H1 (cell line): ENCODE results near the gene GSTO2. TPM values are rescaled to one million over a fixed set of nuclear protein-coding genes. Genes with fewer than 3 reads are reported as not detected.

ENCODE experiments used
- CTCF ChIA-PET: fragments of 300-600 bp; sonication (Branson Sonifier 250); formaldehyde crosslinking; loops from one replicate; lab custom pipeline; 2021; ENCODE audit not compliant: partially characterized antibody; lab: Charles Lee
- POLR2A ChIA-PET: fragments of 300-600 bp; sonication (Branson Sonifier 250); formaldehyde crosslinking; loops from one replicate; lab custom pipeline; 2021; ENCODE audit warnings: inconsistent platforms; ENCODE audit not compliant: partially characterized antibody; lab: Charles Lee
- DNase-seq, 2 experiments: peaks; one replicate each; pipeline versions ENCODE4 v3.0.0 to v3.0.0-alpha.2; 2010 to 2022; ENCODE audit warnings: low spot score in 2 of 2, low read depth in 1 of 2, mixed read lengths in 1 of 2
- FAIRE-seq: peaks from 2 replicates; lab custom pipeline; 2011; peaks lifted over from hg19 to GRCh38; lab: Jason Lieb, UNC
- H2AFZ ChIP-seq: 2 replicates; pipeline ENCODE4 v1.8.1; 2012; ENCODE audit warnings: low read length, inconsistent platforms
- H2AK5ac ChIP-seq: 2 replicates; pipeline ENCODE4 v1.6.1; 2013; ENCODE audit warnings: low read depth, low read length
- H2BK120ac ChIP-seq: replicated peaks from 2 replicates; pipeline ENCODE3; 2013; ENCODE audit warnings: low read depth, low read length, inconsistent platforms
- H2BK12ac ChIP-seq: 2 replicates; pipeline ENCODE4 v1.6.1; 2013; ENCODE audit warnings: low read depth, low read length
- H2BK15ac ChIP-seq: 2 replicates; pipeline ENCODE4 v1.6.1; 2013; ENCODE audit warnings: low read length
- H2BK20ac ChIP-seq: 2 replicates; pipeline ENCODE4 v1.6.1; 2013; ENCODE audit warnings: low read length
- H2BK5ac ChIP-seq: 2 replicates; pipeline ENCODE4 v1.6.1; 2013; ENCODE audit warnings: low read depth, low read length
- H3K14ac ChIP-seq: 2 replicates; pipeline ENCODE4 v1.6.1; 2013; ENCODE audit warnings: inconsistent platforms; ENCODE audit not compliant: insufficient read length
- H3K18ac ChIP-seq: 2 replicates; pipeline ENCODE4 v1.6.1; 2013; ENCODE audit warnings: low read length; ENCODE audit errors: extremely low read depth
- H3K23ac ChIP-seq: 2 replicates; pipeline ENCODE4 v1.6.1; 2013; ENCODE audit warnings: inconsistent platforms; ENCODE audit not compliant: insufficient read length
- H3K23me2 ChIP-seq: 2 replicates; pipeline ENCODE4 v1.6.1; 2013; ENCODE audit warnings: low read depth, low read length
- H3K27ac ChIP-seq: 2 replicates; pipeline ENCODE4 v1.6.1; 2011; ENCODE audit warnings: low read depth, low read length, inconsistent platforms
- H3K27me3 ChIP-seq, 4 experiments: replicated peaks in 1 of 4; 1 replicate in 1 of 4; 2 replicates in 3 of 4; pipeline versions ENCODE4 v1.6.1 to v1.8.1; 2011 to 2013; ENCODE audit warnings: low read length in 3 of 4, mild to moderate bottlenecking in 3 of 4, inconsistent platforms in 2 of 4, mixed read lengths in 2 of 4, moderate library complexity in 1 of 4; ENCODE audit not compliant: control insufficient read depth in 3 of 4, insufficient read depth in 3 of 4; ENCODE audit errors: extremely low read depth in 1 of 4
- H3K36me3 ChIP-seq, 4 experiments: 2 replicates each; pipeline versions ENCODE4 v1.6.1 to v1.8.1; 2011 to 2013; ENCODE audit warnings: mild to moderate bottlenecking in 4 of 4, low read length in 3 of 4, moderate library complexity in 2 of 4, control low read depth in 1 of 4, inconsistent platforms in 1 of 4; ENCODE audit not compliant: insufficient read depth in 4 of 4, control insufficient read depth in 2 of 4
- H3K4ac ChIP-seq: replicated peaks from 2 replicates; pipeline ENCODE3; 2013; ENCODE audit warnings: low read length, low read depth, mixed read lengths, inconsistent platforms; ENCODE audit not compliant: insufficient read length
- H3K4me1 ChIP-seq, 4 experiments: replicated peaks in 1 of 4; 1 replicate in 1 of 4; 2 replicates in 3 of 4; pipeline versions ENCODE4 v1.6.1 to v1.8.1; 2011 to 2013; ENCODE audit warnings: low read length in 3 of 4, inconsistent platforms in 2 of 4, mixed read lengths in 1 of 4; ENCODE audit not compliant: insufficient read depth in 4 of 4, control insufficient read depth in 3 of 4
- H3K4me2 ChIP-seq, 2 experiments: 2 replicates each; pipeline versions ENCODE4 v1.6.1 to v1.8.1; 2011 to 2013; ENCODE audit warnings: low read depth in 2 of 2, low read length in 2 of 2, control low read depth in 1 of 2, inconsistent platforms in 1 of 2, mild to moderate bottlenecking in 1 of 2; ENCODE audit not compliant: insufficient read depth in 1 of 2
- H3K4me3 ChIP-seq, 4 experiments: fragments of 200-600, 300-600 bp in 1 of 4; sonication (generic), shearing (Covaris generic), sonication (Bioruptor Twin) in 1 of 4; 2 replicates each; pipeline versions ENCODE4 v1.5.1 to v1.8.1; 2011 to 2016; ENCODE audit warnings: low read length in 4 of 4, low read depth in 3 of 4, control low read depth in 2 of 4, inconsistent platforms in 2 of 4, mild to moderate bottlenecking in 2 of 4, mixed read lengths in 1 of 4, moderate library complexity in 1 of 4; ENCODE audit not compliant: insufficient read depth in 2 of 4; ENCODE audit errors: extremely low read depth in 1 of 4
- H3K56ac ChIP-seq: replicated peaks from 2 replicates; pipeline ENCODE3; 2013; ENCODE audit warnings: low read depth, mild to moderate bottlenecking, mixed read lengths, low read length, inconsistent platforms; ENCODE audit not compliant: insufficient read length
- H3K79me1 ChIP-seq: 2 replicates; pipeline ENCODE4 v1.6.1; 2013; ENCODE audit warnings: low read depth, low read length, control low read depth
- H3K79me2 ChIP-seq, 2 experiments: 2 replicates each; pipeline versions ENCODE4 v1.6.1 to v1.8.1; 2012 to 2013; ENCODE audit warnings: low read length in 2 of 2, mild to moderate bottlenecking in 2 of 2, inconsistent platforms in 1 of 2; ENCODE audit not compliant: insufficient read depth in 2 of 2, control insufficient read depth in 1 of 2
- H3K9ac ChIP-seq, 4 experiments: replicated peaks in 1 of 4; 1 replicate in 1 of 4; 2 replicates in 3 of 4; pipeline versions ENCODE4 v1.6.1 to v1.8.1; 2011 to 2013; ENCODE audit warnings: low read depth in 3 of 4, low read length in 3 of 4, control low read depth in 2 of 4, mild to moderate bottlenecking in 2 of 4, moderate library complexity in 2 of 4, inconsistent platforms in 1 of 4; ENCODE audit errors: extremely low read depth in 1 of 4
- H3K9me3 ChIP-seq, 2 experiments: 2 replicates each; pipeline versions ENCODE4 v1.6.1 to v1.8.1; 2012 to 2013; ENCODE audit warnings: mild to moderate bottlenecking in 2 of 2, moderate library complexity in 2 of 2, control low read depth in 1 of 2, inconsistent platforms in 1 of 2, low read depth in 1 of 2, low read length in 1 of 2, mixed read lengths in 1 of 2; ENCODE audit not compliant: insufficient read depth in 2 of 2
- H4K20me1 ChIP-seq, 2 experiments: replicated peaks in 1 of 2; 2 replicates each; pipeline versions ENCODE3 to v1.8.1; 2011 to 2013; ENCODE audit warnings: inconsistent platforms in 2 of 2, low read length in 2 of 2, mild to moderate bottlenecking in 1 of 2; ENCODE audit not compliant: insufficient read depth in 2 of 2, control insufficient read depth in 1 of 2
- H4K5ac ChIP-seq: 2 replicates; pipeline ENCODE4 v1.6.1; 2013; ENCODE audit warnings: low read length, low read depth, mixed read lengths, inconsistent platforms; ENCODE audit not compliant: insufficient read length
- H4K8ac ChIP-seq: 2 replicates; pipeline ENCODE4 v1.8.0; 2013; ENCODE audit warnings: mild to moderate bottlenecking, moderate library complexity, low read length, inconsistent platforms; ENCODE audit not compliant: insufficient read depth; ENCODE audit errors: extremely low read depth
- H4K91ac ChIP-seq: replicated peaks from 2 replicates; pipeline ENCODE3; 2013; ENCODE audit warnings: low read length, mixed read lengths, inconsistent platforms; ENCODE audit not compliant: insufficient read length
- NANOG ChIP-seq: IDR thresholded peaks from 2 replicates; pipeline ENCODE4 v1.6.1; 2011; ENCODE audit warnings: low read length, low read depth, mild to moderate bottlenecking, inconsistent platforms; ENCODE audit not compliant: insufficient read depth, poor library complexity, severe bottlenecking
- WGBS, 2 experiments: shearing (Covaris generic) in 1 of 2; methylation state at CpG; one replicate each; pipeline versions ENCODE4 v1.1.6 to v1.1.7; 2013 to 2015; ENCODE audit warnings: low lambda C conversion rate in 2 of 2, mixed read lengths in 2 of 2, inconsistent platforms in 1 of 2, low coverage in 1 of 2, missing lambda C conversion rate in 1 of 2; ENCODE audit not compliant: insufficient replicate concordance in 2 of 2, insufficient coverage in 1 of 2, insufficient read length in 1 of 2; ENCODE audit errors: extremely low coverage in 1 of 2, missing lambda C conversion rate in 1 of 2; 5-methylcytosine and 5-hydroxymethylcytosine counted together
- polyA plus RNA-seq, 7 experiments: library from polyadenylated mRNA; depleted of rRNA in 3 of 7; stranded (reverse) in 5 of 7; unstranded in 2 of 7; fragments of >200 nt in 5 of 7; fragments of 200-250 nt in 2 of 7; gene quantifications; 1 replicate in 5 of 7; 2 replicates in 1 of 7; 4 replicates in 1 of 7; pipeline versions ENCODE4 v1.2.1 to v1.2.3, GENCODE V29; 2011 to 2013; ENCODE audit warnings: missing spikeins in 2 of 7, mixed read lengths in 2 of 7
- total RNA-seq: library from RNA; stranded (reverse); fragmentation: NEBNext Ultra II Directional; extraction: Animal tissue kit (Norgen Biotek cat#: 25700); gene quantifications from 2 replicates; pipeline ENCODE4 v1.2.1, GENCODE V29; 2021
- TF ChIP-seq, protein P1 (sequence below), 3 experiments: IDR thresholded peaks; 1 replicate in 2 of 3; 2 replicates in 1 of 3; pipeline versions ENCODE4 v1.5.1 to v1.6.1; 2011; ENCODE audit warnings: low read length in 3 of 3, mild to moderate bottlenecking in 3 of 3, inconsistent platforms in 2 of 3, low read depth in 1 of 3, moderate library complexity in 1 of 3; ENCODE audit not compliant: insufficient read depth in 1 of 3; ENCODE audit errors: control extremely low read depth in 1 of 3

GSTO2 gene
- total and polyA plus RNA-seq, 2 of the 8 experiments (the other 6 are each of a cell fraction or from before 2014, with no cell fraction given) = 13.1 to 41.7 TPM

DNA sequence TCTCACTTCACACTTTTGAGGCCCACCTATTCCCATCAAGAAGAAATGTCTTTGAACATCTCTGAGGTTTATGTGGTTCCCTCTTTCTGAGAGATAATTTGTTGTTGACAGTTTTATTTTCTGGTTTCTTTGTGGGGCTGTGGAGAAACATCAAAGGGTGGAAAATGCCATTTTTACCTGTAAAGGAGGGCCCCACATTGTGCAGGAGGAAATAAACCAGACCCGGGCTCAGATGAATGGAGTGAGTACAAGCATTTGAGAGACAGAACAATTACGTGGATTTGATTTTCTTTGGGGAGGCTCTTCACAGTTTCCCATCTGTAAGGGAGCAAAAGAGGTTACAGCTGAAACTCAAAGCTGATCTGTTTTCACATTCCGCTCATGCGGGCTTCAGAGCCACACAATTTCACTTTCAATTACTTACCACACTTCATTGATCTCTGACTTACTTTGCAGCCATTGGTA is 39.5 kb downstream of the GSTO2 start:
- H2AK5ac ChIP-seq = no peak overlapping the region
- ChIA-PET CTCF (interaction anchor here (0.6 to 14.8 kb wide), 5 partner anchors 13 to 162 kb away, joined by 4 to 331 read pairs (median 61); partner anchors contain the start of gene CFAP58), POLR2A (interaction anchor here (3.2 kb wide), 1 partner anchor 8 kb away, joined by 23 read pairs; no protein-coding TSS in a partner anchor)
- H3K79me1 ChIP-seq = no peaks in the 10 kb centered on the region; the same call in 1 of the 2 replicates
- peaks cover 0 to 16% of the 10 kb centered on the region in 2 experiments for H4K20me1 ChIP-seq
- H3K4me1 ChIP-seq = peaks cover 0 to 7% (median 3%) of the 10 kb centered on the region in 4 experiments; a peak in 3 of 7 replicates
- peaks cover 0 to 3% of the 10 kb centered on the region in 2 experiments; a peak in 1 of 4 replicates for H3K79me2 ChIP-seq
- H4K5ac ChIP-seq = no peak overlapping the region
- H2BK12ac ChIP-seq = no peak overlapping the region
- no peak overlapping the region for H2BK20ac ChIP-seq
- no peak overlapping the region for H3K27ac ChIP-seq
- H4K91ac ChIP-seq = no peak overlapping the region
- H3K18ac ChIP-seq = no peak overlapping the region
- H3K4me3 ChIP-seq = no peak overlapping the region
- H3K56ac ChIP-seq = no peak overlapping the region
- peaks cover 6 to 10% of the 10 kb centered on the region in 2 experiments for H3K9me3 ChIP-seq
- no peaks in the 10 kb centered on the region for H3K27me3 ChIP-seq
- H4K8ac ChIP-seq = no peak overlapping the region
- H3K4me2 ChIP-seq = no peak overlapping the region
- 94% methylated on average over 4 of the region's 4 CpGs; no CpG with 5 or more reads in 1 of the 2 experiments for WGBS, 2 experiments
- no peak overlapping the region for H2BK5ac ChIP-seq
- no peaks in the 10 kb centered on the region for H3K23me2 ChIP-seq
- no peak overlapping the region for H3K9ac ChIP-seq
- FAIRE-seq (no peak), DNase-seq (no peak)
- H3K4ac ChIP-seq = no peak overlapping the region
- TF ChIP-seq, protein P1, sequence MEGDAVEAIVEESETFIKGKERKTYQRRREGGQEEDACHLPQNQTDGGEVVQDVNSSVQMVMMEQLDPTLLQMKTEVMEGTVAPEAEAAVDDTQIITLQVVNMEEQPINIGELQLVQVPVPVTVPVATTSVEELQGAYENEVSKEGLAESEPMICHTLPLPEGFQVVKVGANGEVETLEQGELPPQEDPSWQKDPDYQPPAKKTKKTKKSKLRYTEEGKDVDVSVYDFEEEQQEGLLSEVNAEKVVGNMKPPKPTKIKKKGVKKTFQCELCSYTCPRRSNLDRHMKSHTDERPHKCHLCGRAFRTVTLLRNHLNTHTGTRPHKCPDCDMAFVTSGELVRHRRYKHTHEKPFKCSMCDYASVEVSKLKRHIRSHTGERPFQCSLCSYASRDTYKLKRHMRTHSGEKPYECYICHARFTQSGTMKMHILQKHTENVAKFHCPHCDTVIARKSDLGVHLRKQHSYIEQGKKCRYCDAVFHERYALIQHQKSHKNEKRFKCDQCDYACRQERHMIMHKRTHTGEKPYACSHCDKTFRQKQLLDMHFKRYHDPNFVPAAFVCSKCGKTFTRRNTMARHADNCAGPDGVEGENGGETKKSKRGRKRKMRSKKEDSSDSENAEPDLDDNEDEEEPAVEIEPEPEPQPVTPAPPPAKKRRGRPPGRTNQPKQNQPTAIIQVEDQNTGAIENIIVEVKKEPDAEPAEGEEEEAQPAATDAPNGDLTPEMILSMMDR (IDR thresholded peaks at IDR 0.05; ENCODE audit: control extremely low read depth in 1 of 3, insufficient read depth in 1 of 3, low read depth in 1 of 3, low read length in 3 of 3) = no peak
- TF ChIP-seq NANOG = no peak
- TF ChIP-seq, all 59 proteins: peak for 0
- Histone ChIP-seq H3K14ac (no peak overlapping the region), H2AFZ (no peak overlapping the region), H3K36me3 (peaks cover under 1 to 11% (median 7%) of the 10 kb centered on the region in 4 experiments; a peak in 7 of 8 replicates), H2BK15ac (no peak overlapping the region), H3K23ac (no peak overlapping the region), H2BK120ac (no peak overlapping the region)
